Suppressor macrophage treated with lipopolysaccharide for 1 hour (primary cell): ENCODE results near the gene PLLP.

ENCODE experiments used
- DNase-seq, 3 donors: peaks; one replicate each; pipeline ENCODE4 v3.0.0-alpha.2; 2020 to 2022

Gene PLLP, protein sequence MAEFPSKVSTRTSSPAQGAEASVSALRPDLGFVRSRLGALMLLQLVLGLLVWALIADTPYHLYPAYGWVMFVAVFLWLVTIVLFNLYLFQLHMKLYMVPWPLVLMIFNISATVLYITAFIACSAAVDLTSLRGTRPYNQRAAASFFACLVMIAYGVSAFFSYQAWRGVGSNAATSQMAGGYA

DNA sequence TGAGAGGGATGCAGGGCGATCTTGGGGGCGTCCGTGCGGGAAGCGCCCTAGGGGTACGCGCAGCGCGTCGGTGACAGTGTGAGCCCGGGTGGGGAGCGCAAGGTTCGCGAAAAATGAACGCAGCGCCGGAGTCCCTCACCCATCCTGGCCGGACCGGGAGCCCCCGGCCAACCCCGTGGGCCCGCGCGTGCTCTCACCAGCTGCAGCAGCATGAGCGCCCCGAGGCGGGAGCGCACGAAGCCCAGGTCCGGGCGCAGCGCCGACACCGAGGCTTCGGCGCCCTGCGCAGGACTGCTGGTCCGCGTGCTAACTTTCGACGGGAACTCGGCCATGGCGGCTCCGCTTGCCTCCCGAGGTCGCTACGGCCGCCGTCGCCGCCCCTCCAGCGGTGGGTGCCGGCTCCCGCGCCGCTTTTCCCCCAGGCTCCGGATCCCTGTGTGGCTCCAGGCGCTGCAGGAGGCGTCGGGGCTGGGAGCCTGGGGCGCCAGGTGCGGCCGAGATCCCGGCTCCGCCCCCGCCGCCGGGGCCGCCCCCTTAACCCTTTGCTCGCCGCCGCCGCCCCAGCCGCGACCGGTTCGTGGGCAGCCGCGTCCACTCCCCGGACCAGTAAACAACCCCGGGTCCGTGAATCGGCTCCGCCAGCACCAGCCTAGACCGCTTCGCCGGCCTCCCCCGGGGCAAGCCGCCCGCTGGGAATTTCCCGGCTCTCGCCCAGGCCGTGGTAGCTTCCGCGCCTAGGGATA, at the start of gene PLLP:
TSS of gene PLLP (minus strand) at position 464 of the 743 bp plus-strand sequence. CDS start at position 332, 132 bp downstream.
- peak; percentile 79 to 87 (median 81) for DNase-seq

DNA sequence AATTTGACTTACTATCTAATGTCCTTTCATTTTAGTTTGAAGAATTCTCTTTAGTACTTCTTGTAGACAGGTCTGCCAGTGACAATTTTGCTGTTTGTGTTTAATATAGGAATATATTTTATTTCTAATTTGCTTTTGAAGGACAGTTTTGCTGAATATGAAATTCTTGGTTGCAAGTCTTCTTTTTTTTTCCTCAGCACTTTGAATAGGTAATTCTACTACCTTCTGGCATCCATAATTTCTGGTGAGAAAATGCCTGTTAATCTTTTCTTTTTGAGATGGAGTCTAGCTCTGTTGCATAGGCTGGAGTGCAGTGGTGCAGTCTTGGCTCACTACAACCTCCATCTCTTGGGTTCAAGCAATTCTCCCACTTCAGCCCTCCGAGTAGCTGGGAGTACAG, 48.9 kb upstream of the PLLP start:
- DNase-seq = no peak

DNA sequence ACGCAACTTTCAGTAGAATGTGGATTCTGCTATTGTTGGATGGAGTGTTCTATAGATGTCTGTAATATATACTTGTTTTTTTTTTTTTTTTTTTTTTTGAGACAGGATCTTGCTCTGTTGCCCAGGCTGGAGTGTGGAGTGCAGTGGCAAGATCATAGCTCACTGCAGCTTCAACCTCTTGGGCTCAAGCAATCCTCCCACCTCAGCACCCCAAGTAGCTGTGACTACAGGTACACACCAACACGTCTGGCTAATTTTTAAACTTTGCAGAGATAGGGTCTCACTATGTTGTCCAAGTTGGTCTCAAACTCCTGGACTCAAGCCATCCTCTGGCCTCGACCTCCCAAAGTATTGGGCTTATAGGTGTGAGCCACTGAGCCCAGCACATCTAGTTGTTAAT, 46.9 kb upstream of the PLLP start:
- DNase-seq = no peak

DNA sequence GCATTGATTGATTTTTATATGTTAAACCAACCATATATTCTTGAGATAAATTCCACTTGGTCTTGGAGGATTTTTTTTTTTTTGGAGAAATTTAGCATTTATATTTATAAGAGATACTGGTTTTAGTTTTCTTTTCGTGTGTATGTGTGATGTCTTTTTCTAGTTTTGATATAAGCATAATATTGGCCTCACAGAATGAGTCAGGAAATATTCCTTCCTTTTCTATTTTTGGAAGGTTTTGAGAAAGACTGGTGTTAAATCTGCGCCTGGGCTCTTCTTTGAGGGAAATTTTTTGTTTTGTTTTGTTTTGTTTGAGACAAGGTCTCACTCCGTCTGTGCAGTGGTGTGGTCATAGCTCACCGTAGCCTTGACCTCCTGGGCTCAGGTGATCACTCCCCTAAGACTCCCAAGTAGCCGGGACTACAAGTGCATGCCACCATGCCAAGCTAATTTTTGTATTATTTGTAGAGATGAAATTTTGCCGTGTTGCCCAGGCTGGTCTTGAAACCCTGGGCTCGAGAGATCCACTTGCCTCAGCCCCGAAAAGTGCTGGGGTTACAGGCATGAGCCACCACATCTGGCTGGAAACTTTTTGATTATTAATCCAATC, 45.4 kb upstream of the PLLP start:
- DNase-seq = peak in 1 of 3 donors; percentile 31

DNA sequence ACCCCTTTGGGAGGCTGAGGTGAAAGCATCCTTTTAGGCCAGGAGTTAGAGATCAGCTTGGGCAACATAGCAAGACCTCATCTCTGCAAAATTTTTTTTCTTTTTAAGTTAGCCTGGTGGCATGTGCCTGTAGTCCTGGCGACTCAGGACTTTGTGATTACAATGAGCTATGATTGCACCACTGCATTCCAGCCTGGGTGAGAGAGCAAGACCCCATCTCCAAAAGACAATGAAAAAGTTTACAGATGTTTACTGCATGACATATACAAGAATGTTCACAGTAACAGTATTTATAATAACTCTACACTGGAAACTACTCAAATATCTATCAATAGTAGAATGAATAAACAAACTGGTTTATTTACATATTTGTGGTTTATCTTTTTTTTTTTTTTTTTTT, 41.0 kb upstream of the PLLP start:
- no peak for DNase-seq

DNA sequence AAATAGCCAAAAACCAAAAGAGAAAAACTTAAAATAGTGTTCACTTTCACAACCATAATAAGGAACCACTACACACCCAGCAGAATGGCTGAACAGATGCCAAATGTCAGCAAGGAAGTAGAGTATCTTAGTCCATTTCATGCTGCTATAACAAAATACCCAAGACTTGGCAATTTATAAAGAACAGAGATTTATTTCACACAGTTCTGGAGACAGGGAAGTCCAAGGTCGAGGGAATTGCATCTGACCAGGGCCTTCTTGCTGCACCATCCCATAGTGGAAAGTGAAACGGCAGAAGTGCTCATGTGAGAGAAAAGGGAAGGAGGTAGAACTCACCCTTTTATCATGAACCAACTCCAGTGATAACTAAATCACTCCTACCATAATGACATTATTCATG, 40.3 kb upstream of the PLLP start:
- DNase-seq = peak; percentile 78 to 89 (median 81)

GRCh38 chr16:57319646-57320045, 35.2 kb upstream of the PLLP start:
- DNase-seq = no peak

DNA sequence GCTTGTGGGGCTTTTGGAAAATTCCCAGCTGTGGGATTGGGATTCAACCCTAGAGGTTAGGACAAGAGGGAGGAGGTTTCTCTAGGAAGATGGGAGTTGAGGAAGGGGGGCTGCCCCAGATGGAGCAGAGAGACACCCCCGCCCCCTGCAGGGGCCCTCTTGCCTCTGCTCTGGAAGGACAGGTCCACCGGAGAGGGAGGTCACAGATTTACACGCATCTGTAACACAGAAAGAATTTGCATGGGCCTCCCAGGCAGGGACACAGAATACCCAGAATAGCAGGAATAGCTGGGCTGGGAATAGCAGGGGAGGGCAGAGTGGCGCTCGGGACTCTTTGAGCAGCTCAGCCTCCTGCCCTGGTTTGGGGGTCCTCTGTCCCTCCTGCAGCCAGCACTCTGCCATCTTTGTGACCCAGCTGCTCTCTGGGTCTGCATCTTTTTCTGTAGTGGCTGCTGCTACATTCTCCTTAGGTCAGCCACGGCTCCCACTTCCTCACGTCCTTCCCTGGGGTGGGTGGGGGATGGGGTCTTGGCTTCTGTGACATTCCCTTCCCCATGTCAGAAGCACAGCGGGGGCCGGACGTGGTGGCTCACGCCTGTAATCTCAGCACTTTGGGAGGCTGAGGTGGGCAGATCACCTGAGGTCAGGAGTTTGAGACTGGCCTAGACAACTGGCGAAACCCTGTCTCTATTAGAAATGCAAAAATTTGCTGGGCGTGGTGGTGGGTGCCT, 33.9 kb upstream of the PLLP start:
- no peak for DNase-seq

- peak in 2 of 3 donors; percentile 31 to 42 for DNase-seq
Measured at GRCh38 chr16:57316390-57317017, 32.0 kb upstream of the PLLP start.

DNA sequence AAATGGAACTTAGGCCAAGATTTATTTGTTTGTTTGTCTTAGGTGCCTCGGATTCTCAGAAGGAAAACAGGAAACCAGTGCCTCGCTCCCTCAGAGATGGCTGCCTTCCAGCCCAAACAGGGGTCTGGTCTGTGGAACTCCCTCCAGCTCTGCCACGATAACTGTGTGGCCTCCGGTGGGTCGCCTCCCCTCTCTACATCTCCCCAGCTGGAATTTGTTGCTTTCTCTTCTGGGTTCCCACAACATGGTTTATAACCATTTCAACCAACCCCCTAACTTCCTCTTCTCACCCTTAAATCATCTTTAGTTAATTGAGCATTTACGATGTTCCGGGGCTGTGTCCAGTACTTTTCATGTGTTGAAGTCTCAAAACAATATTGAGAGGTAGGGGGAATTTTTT, 30.9 kb upstream of the PLLP start:
- DNase-seq = no peak

- DNase-seq = peak in 2 of 3 donors; percentile 36 to 50
Measured at GRCh38 chr16:57314161-57314785, 29.8 kb upstream of the PLLP start.

- no peak for DNase-seq
Measured at GRCh38 chr16:57313509-57313908, 29.0 kb upstream of the PLLP start.

DNA sequence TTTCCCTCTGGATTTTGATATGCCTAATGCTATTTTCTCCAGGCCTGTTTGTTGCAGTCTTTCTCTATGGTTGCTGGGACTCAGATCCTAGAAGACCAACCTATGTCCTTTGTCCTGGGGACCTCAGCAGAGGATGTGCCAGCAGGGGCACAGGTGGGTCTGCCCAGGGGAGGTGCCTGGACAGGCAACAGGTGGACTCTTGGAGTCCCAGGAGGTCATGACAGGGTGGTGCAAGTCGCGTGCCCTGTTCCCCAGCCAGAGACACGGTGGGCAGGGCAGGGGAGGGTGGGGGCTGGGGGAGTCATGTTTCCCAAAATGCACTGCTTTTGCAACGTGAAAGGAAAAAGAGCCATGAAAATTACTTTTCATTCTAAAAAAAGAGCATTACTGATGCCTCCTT, 26.3 kb upstream of the PLLP start:
- no peak for DNase-seq

DNA sequence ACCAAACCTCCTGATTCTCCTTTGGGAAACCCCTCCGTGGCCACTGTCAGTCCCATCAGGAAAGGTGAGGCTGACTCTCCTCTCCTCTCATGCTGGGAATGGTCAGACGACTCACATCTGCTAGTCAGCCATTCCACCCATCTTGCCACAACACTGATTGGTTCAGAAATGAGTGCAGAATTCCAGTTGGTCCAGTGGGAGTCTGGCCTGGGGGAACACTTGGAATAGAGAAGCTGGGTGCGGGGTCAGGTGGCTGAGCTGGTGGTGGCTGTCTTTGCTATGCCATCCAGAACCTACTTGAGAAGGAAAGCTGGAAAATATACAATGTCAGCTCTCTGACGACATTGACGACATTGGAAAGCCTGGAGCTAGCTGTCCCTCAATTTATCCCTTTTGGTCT, 23.6 kb upstream of the PLLP start:
- no peak for DNase-seq

GRCh38 chr16:57307365-57307764, 22.9 kb upstream of the PLLP start:
- no peak for DNase-seq

GRCh38 chr16:57306676-57307341, 22.3 kb upstream of the PLLP start:
- DNase-seq = no peak

GRCh38 chr16:57305159-57305811, 20.8 kb upstream of the PLLP start:
- DNase-seq = no peak

- DNase-seq = peak; percentile 82 to 89 (median 88)
Measured at GRCh38 chr16:57304169-57305061, 19.9 kb upstream of the PLLP start.

DNA sequence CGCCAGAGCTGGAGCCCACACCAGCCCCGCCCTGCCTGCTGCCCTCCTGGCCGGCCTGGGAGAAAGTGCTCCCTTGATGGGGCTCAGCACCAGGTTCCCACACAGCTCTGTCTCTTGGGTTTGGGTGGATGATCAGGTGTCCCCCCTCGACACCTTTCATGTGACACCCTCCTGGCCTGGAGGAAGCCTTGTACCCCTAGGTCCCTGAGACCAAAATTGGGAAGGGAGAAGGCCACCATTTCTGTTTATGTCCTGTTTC, 19.4 kb upstream of the PLLP start:
- no peak for DNase-seq

DNA sequence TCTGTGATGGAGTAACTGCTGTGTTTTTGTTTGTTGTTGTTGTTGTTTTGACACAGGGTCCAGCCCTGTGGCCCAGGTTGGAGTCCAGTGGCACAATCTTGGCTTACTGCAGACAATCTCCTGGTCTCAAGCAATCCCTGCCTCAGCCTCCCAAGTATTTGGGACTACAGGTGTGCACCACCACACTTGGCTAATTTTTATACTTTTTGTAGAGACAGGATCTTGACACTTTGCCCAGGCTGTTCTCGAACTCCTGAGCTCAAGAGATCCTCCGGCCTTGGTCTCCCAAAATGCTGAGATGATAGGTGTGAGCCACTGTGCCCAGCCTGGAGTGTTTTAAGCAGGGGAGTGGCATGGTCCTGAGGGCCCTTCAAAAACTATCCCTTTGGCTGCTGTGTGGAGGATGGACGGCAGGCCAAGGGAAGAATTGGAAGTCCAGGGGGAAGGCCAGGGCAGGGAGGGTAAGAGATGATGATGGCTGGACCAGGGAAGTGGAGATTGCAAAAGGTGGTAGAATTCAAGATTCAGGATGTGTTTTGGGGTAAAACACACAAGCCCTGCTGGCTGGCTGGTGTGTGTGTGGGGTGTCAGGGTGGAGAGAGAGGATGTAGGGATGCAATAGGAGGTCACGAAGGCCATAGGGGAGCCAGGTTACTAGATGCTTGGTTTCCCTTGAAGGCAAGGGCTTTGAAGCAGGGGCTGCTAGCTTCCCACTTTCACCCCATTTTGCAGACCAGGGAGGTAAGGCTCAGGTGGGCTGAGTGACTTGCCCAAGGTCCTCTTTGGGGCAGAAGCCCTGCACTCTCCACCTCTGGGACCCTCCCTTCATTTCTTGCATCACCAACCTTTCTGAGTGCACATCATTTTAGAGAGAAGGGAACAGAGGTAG, 18.8 kb upstream of the PLLP start:
- no peak for DNase-seq
